Measurements from ENCODE around the gene IGSF3.
A peak's percentile ranks its signal among the peaks of the same experiment; 100 is the strongest.

Gene IGSF3

GRCh38 chr1:116706123-116706522 is 38.6 kb upstream of the IGSF3 start:
- H3K36me3 ChIP-seq (ENCODE audit: control insufficient read depth in 2 of 2, insufficient read depth in 2 of 2, low read length in 2 of 2) = no peaks in the 10 kb centered on the region
- H3K9me3 ChIP-seq (ENCODE audit: control insufficient read depth in 2 of 2, low read length in 2 of 2) = no peaks in the 10 kb centered on the region
- no peaks in the 10 kb centered on the region for H3K27me3 ChIP-seq (ENCODE audit: control insufficient read depth in 1 of 2, insufficient read depth in 2 of 2, low read length in 2 of 2)
- peaks cover 17% of the 10 kb centered on the region for H3K4me1 ChIP-seq (ENCODE audit: control insufficient read depth, insufficient read depth, low read length)
- no peak overlapping the region for H3K27ac ChIP-seq (ENCODE audit: low read length)
- no peak overlapping the region for H3K4me3 ChIP-seq (ENCODE audit: low read length in 2 of 2)
- H3K9ac ChIP-seq (ENCODE audit: low read length in 2 of 2) = no peak overlapping the region

DNA sequence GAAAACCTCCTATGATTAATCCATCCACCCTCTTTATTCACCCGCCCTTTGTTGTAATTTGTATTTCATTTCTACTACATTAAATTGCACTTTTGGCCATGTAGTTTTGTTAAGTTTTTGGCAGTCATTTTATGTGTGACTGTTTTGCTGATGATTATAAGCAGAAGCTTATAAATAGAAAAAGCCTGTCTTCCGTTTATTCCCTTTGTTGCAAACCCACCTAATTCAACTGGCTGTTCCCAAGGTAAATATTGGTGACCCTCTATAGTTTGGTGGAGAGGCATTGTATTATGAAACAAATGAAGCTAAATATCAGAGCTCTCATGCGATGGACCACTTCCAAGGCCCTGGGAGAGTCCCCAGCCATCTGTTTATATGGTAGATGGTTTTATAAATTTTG is 36.7 kb upstream of the IGSF3 start:
- peak overlapping the region; percentile 26 for H3K27ac ChIP-seq (ENCODE audit: low read length)

GRCh38 chr1:116699605-116700004 is 32.1 kb upstream of the IGSF3 start:
- Histone ChIP-seq H3K27me3 (ENCODE audit: control insufficient read depth in 1 of 2, insufficient read depth in 2 of 2, low read length in 2 of 2) (no peaks in the 10 kb centered on the region), H3K9me3 (ENCODE audit: control insufficient read depth in 2 of 2, low read length in 2 of 2) (no peaks in the 10 kb centered on the region), H3K4me1 (ENCODE audit: control insufficient read depth, insufficient read depth, low read length) (peaks cover 28% of the 10 kb centered on the region), H3K27ac (ENCODE audit: low read length) (no peak overlapping the region), H3K9ac (ENCODE audit: low read length in 2 of 2) (no peak overlapping the region), H3K36me3 (ENCODE audit: control insufficient read depth in 2 of 2, insufficient read depth in 2 of 2, low read length in 2 of 2) (no peaks in the 10 kb centered on the region), H3K4me3 (ENCODE audit: low read length in 2 of 2) (no peak overlapping the region)

More for the DNA sequence above, 36.7 kb upstream of the IGSF3 start:
- H3K4me1 ChIP-seq (ENCODE audit: control insufficient read depth, insufficient read depth, low read length) = peaks cover 8% of the 10 kb centered on the region
- no peak overlapping the region for H3K9ac ChIP-seq (ENCODE audit: low read length in 2 of 2)
- H3K36me3 ChIP-seq (ENCODE audit: control insufficient read depth in 2 of 2, insufficient read depth in 2 of 2, low read length in 2 of 2) = no peaks in the 10 kb centered on the region
- no peaks in the 10 kb centered on the region for H3K9me3 ChIP-seq (ENCODE audit: control insufficient read depth in 2 of 2, low read length in 2 of 2)
- no peaks in the 10 kb centered on the region for H3K27me3 ChIP-seq (ENCODE audit: control insufficient read depth in 1 of 2, insufficient read depth in 2 of 2, low read length in 2 of 2)
- no peak overlapping the region for H3K4me3 ChIP-seq (ENCODE audit: low read length in 2 of 2)

DNA sequence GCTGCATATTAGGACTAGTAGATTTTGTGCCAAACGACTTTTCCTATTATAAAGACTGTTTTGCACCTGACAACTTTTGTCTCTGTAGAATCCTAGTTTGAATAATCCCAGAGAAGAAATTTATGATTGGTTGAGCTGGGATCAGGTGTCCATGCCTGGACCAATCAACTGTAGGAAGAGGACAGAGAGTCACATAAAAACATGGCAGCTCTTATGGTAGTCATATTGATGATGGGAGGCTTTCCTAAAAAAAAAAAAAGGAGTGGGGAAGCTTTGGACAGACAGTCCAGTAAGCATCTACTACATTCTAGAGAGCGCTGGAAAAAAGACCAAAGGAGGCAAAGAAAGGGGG is 30.7 kb upstream of the IGSF3 start:
- no peak overlapping the region for H3K9ac ChIP-seq (ENCODE audit: low read length in 2 of 2)
- H3K27ac ChIP-seq (ENCODE audit: low read length) = peak overlapping the region; percentile 67
- no peaks in the 10 kb centered on the region for H3K27me3 ChIP-seq (ENCODE audit: control insufficient read depth in 1 of 2, insufficient read depth in 2 of 2, low read length in 2 of 2)
- H3K36me3 ChIP-seq (ENCODE audit: control insufficient read depth in 2 of 2, insufficient read depth in 2 of 2, low read length in 2 of 2) = no peaks in the 10 kb centered on the region
- H3K9me3 ChIP-seq (ENCODE audit: control insufficient read depth in 2 of 2, low read length in 2 of 2) = no peaks in the 10 kb centered on the region
- H3K4me1 ChIP-seq (ENCODE audit: control insufficient read depth, insufficient read depth, low read length) = peaks cover 30% of the 10 kb centered on the region
- no peak overlapping the region for H3K4me3 ChIP-seq (ENCODE audit: low read length in 2 of 2)

DNA sequence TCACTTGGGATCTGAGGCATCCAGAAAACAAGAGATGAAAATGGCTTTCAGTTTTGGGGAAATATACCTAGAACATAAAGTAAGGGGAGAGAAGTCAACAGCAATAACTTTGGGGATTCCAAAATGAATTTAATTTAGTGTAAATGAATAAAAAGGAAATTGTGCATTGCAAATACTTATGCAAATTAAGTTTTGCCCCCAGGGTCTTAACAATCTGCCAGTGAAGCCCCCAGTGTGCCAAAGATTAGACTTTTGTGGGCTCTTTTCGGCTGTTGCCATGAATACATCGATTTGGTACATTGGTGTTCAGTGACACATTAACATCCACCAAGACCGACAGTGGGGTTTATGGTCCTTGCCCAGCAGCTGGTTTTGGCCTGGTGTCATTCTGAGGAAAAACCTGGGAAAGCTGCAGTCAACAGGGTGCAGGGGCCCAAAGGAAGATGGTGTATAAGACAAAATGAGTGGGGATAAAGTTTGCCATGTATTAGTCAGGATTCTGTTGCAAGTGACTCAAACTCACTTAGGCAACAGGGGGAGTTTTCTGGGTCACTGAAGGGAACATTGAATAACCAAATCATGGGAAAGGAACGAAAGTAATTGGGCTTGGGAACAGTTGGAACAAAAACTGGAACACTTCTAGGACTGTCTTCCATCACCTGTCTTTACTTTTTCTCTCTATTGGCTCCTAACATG is 30.2 kb upstream of the IGSF3 start:
- Histone ChIP-seq H3K36me3 (ENCODE audit: control insufficient read depth in 2 of 2, insufficient read depth in 2 of 2, low read length in 2 of 2) (no peaks in the 10 kb centered on the region), H3K9ac (ENCODE audit: low read length in 2 of 2) (no peak overlapping the region), H3K4me3 (ENCODE audit: low read length in 2 of 2) (peak overlapping the region; percentile 29 to 37), H3K27ac (ENCODE audit: low read length) (peak overlapping the region; percentile 67), H3K27me3 (ENCODE audit: control insufficient read depth in 1 of 2, insufficient read depth in 2 of 2, low read length in 2 of 2) (no peaks in the 10 kb centered on the region), H3K9me3 (ENCODE audit: control insufficient read depth in 2 of 2, low read length in 2 of 2) (no peaks in the 10 kb centered on the region), H3K4me1 (ENCODE audit: control insufficient read depth, insufficient read depth, low read length) (peaks cover 30% of the 10 kb centered on the region)

- Histone ChIP-seq H3K9me3 (ENCODE audit: control insufficient read depth in 2 of 2, low read length in 2 of 2) (no peaks in the 10 kb centered on the region), H3K9ac (ENCODE audit: low read length in 2 of 2) (no peak overlapping the region), H3K4me1 (ENCODE audit: control insufficient read depth, insufficient read depth, low read length) (peaks cover 52% of the 10 kb centered on the region), H3K4me3 (ENCODE audit: low read length in 2 of 2) (no peak overlapping the region), H3K27ac (ENCODE audit: low read length) (no peak overlapping the region), H3K27me3 (ENCODE audit: control insufficient read depth in 1 of 2, insufficient read depth in 2 of 2, low read length in 2 of 2) (no peaks in the 10 kb centered on the region), H3K36me3 (ENCODE audit: control insufficient read depth in 2 of 2, insufficient read depth in 2 of 2, low read length in 2 of 2) (no peaks in the 10 kb centered on the region)
These were observed 27.0 kb upstream of the IGSF3 start for GRCh38 chr1:116694524-116694923.

GRCh38 chr1:116693759-116694480 is 26.4 kb upstream of the IGSF3 start:
- no peaks in the 10 kb centered on the region for H3K9me3 ChIP-seq (ENCODE audit: control insufficient read depth in 2 of 2, low read length in 2 of 2)
- peaks cover 52% of the 10 kb centered on the region for H3K4me1 ChIP-seq (ENCODE audit: control insufficient read depth, insufficient read depth, low read length)
- H3K4me3 ChIP-seq (ENCODE audit: low read length in 2 of 2) = no peak overlapping the region

DNA sequence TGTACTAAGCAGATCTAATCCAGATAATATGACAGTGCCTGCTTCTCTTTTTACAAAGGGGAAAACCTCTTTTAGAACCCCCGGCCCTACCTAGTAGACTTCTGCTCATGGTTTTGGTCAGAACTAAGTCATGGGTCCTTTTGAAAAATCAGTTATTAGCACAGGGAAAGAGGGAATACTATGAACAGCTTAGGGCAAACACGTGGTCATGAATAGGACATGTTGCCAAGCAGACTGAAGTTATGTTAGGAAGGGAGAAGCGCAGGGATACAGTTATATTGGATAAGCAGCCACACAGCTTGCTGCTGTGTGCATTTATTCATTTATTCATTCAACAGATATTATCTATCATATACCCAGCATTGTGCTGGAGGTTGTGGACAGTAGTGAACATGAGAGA is 25.3 kb upstream of the IGSF3 start:
- H3K27ac ChIP-seq (ENCODE audit: low read length) = no peak overlapping the region
- peaks cover 50% of the 10 kb centered on the region for H3K4me1 ChIP-seq (ENCODE audit: control insufficient read depth, insufficient read depth, low read length)
- no peak overlapping the region for H3K4me3 ChIP-seq (ENCODE audit: low read length in 2 of 2)
- H3K9ac ChIP-seq (ENCODE audit: low read length in 2 of 2) = no peak overlapping the region
- no peaks in the 10 kb centered on the region for H3K27me3 ChIP-seq (ENCODE audit: control insufficient read depth in 1 of 2, insufficient read depth in 2 of 2, low read length in 2 of 2)
- H3K9me3 ChIP-seq (ENCODE audit: control insufficient read depth in 2 of 2, low read length in 2 of 2) = no peaks in the 10 kb centered on the region
- no peaks in the 10 kb centered on the region for H3K36me3 ChIP-seq (ENCODE audit: control insufficient read depth in 2 of 2, insufficient read depth in 2 of 2, low read length in 2 of 2)

More at GRCh38 chr1:116693759-116694480, 26.4 kb upstream of the IGSF3 start:
- H3K36me3 ChIP-seq (ENCODE audit: control insufficient read depth in 2 of 2, insufficient read depth in 2 of 2, low read length in 2 of 2) = no peaks in the 10 kb centered on the region
- H3K9ac ChIP-seq (ENCODE audit: low read length in 2 of 2) = no peak overlapping the region
- H3K27me3 ChIP-seq (ENCODE audit: control insufficient read depth in 1 of 2, insufficient read depth in 2 of 2, low read length in 2 of 2) = no peaks in the 10 kb centered on the region
- no peak overlapping the region for H3K27ac ChIP-seq (ENCODE audit: low read length)

DNA sequence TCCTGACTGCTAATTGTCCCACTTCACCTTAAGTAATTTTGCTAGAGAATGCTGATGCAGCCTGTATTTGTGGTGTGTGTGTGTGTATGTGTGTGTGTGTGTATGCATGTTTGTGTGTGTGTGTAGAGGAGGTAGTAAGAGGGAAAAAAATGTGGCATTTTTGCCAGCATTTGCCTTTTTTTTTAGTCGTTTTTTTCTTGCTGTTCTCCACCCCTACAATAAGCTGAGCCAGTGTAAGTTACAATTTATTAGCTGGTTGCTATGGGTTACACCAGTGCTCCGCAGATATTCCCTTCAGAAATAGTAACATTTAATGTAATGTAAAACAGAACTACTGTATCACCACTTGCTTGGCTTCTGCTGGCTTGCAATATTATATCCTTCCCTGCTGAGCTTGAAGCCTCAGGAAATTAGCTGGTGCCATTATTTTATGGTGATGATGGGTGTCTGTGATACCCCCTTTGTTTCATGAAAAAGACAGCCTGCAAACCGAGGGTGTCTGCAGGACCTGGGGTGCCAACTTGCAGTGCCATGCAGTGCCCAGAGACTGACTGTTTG is 23.4 kb upstream of the IGSF3 start:
- no peak overlapping the region for H3K4me3 ChIP-seq (ENCODE audit: low read length in 2 of 2)
- no peaks in the 10 kb centered on the region for H3K9me3 ChIP-seq (ENCODE audit: control insufficient read depth in 2 of 2, low read length in 2 of 2)
- H3K27me3 ChIP-seq (ENCODE audit: control insufficient read depth in 1 of 2, insufficient read depth in 2 of 2, low read length in 2 of 2) = no peaks in the 10 kb centered on the region
- H3K4me1 ChIP-seq (ENCODE audit: control insufficient read depth, insufficient read depth, low read length) = peaks cover 37% of the 10 kb centered on the region
- no peak overlapping the region for H3K9ac ChIP-seq (ENCODE audit: low read length in 2 of 2)
- H3K36me3 ChIP-seq (ENCODE audit: control insufficient read depth in 2 of 2, insufficient read depth in 2 of 2, low read length in 2 of 2) = no peaks in the 10 kb centered on the region
- peak overlapping the region; percentile 49 for H3K27ac ChIP-seq (ENCODE audit: low read length)

GRCh38 chr1:116690396-116690848 is 22.9 kb upstream of the IGSF3 start:
- H3K4me3 ChIP-seq (ENCODE audit: low read length in 2 of 2) = no peak overlapping the region
- peaks cover 37% of the 10 kb centered on the region for H3K4me1 ChIP-seq (ENCODE audit: control insufficient read depth, insufficient read depth, low read length)
- H3K27ac ChIP-seq (ENCODE audit: low read length) = peak overlapping the region; percentile 49
- no peak overlapping the region for H3K9ac ChIP-seq (ENCODE audit: low read length in 2 of 2)
- no peaks in the 10 kb centered on the region for H3K36me3 ChIP-seq (ENCODE audit: control insufficient read depth in 2 of 2, insufficient read depth in 2 of 2, low read length in 2 of 2)
- no peaks in the 10 kb centered on the region for H3K9me3 ChIP-seq (ENCODE audit: control insufficient read depth in 2 of 2, low read length in 2 of 2)
- H3K27me3 ChIP-seq (ENCODE audit: control insufficient read depth in 1 of 2, insufficient read depth in 2 of 2, low read length in 2 of 2) = no peaks in the 10 kb centered on the region
